MM.1S (cell line): ENCODE data around the gene PTGDS.

Experiments used
- DNase-seq: peaks from one replicate; pipeline ENCODE4 v3.0.0-alpha.2; 2015
- H2AFZ ChIP-seq: fragments of 300-600 bp; sonication (generic); 2 replicates; pipeline ENCODE4 v1.6.0; 2016; ENCODE audit warnings: antibody characterized with exemption, low read length
- H3F3A ChIP-seq: fragments of 300-600 bp; sonication (generic); 2 replicates; pipeline ENCODE4 v1.6.1; 2016; ENCODE audit warnings: mild to moderate bottlenecking, antibody characterized with exemption, low read length, moderate library complexity, mixed read lengths; ENCODE audit not compliant: insufficient read depth
- H3K27ac ChIP-seq: fragments of 300-600 bp; sonication (generic); 2 replicates; pipeline ENCODE4 v1.5.1; 2016; ENCODE audit warnings: mild to moderate bottlenecking, low read length
- H3K27me3 ChIP-seq: fragments of 300-600 bp; sonication (generic); replicated peaks from 2 replicates; pipeline ENCODE4 v1.6.0; 2016; ENCODE audit warnings: low read length; ENCODE audit not compliant: insufficient read depth
- H3K36me3 ChIP-seq: fragments of 300-600 bp; sonication (generic); replicated peaks from 2 replicates; pipeline ENCODE4 v1.6.1; 2016; ENCODE audit warnings: mild to moderate bottlenecking, low read length, mixed read lengths; ENCODE audit not compliant: insufficient read depth
- H3K4me1 ChIP-seq: fragments of 300-600 bp; sonication (generic); 2 replicates; pipeline ENCODE4 v1.6.1; 2016; ENCODE audit warnings: low read length, mixed read lengths
- H3K4me2 ChIP-seq: fragments of 300-600 bp; sonication (generic); 2 replicates; pipeline ENCODE4 v1.6.0; 2016; ENCODE audit warnings: low read depth, low read length
- H3K4me3 ChIP-seq: fragments of 300-600 bp; sonication (generic); 2 replicates; pipeline ENCODE4 v1.5.1; 2016; ENCODE audit warnings: low read length, mixed read lengths
- H3K79me2 ChIP-seq: fragments of 300-600 bp; sonication (generic); 2 replicates; pipeline ENCODE4 v1.6.1; 2016; ENCODE audit warnings: mixed run types, low read length, mixed read lengths
- H3K9ac ChIP-seq: fragments of 300-600 bp; sonication (generic); 2 replicates; pipeline ENCODE4 v1.6.1; 2016; ENCODE audit warnings: low read length, mixed read lengths
- H3K9me2 ChIP-seq: fragments of 300-600 bp; sonication (generic); replicated peaks from 2 replicates; pipeline ENCODE4 v1.6.1; 2016; ENCODE audit warnings: mild to moderate bottlenecking, low read length, mixed read lengths; ENCODE audit not compliant: insufficient read depth
- H3K9me3 ChIP-seq: fragments of 300-600 bp; sonication (generic); replicated peaks from 2 replicates; pipeline ENCODE4 v1.6.1; 2016; ENCODE audit warnings: mild to moderate bottlenecking, low read length, mixed read lengths; ENCODE audit not compliant: insufficient read depth
- H4K20me1 ChIP-seq: fragments of 300-600 bp; sonication (generic); 2 replicates; pipeline ENCODE4 v1.6.1; 2016; ENCODE audit warnings: mild to moderate bottlenecking, low read length, moderate library complexity, mixed read lengths; ENCODE audit not compliant: insufficient read depth
- CTCF ChIP-seq: fragments of 300-600 bp; sonication (generic); IDR thresholded peaks from 2 replicates; pipeline ENCODE4 v1.5.1; 2016; ENCODE audit warnings: antibody characterized with exemption, low read length, mixed read lengths
- EZH2 ChIP-seq: fragments of 300-600 bp; sonication (generic); optimal IDR thresholded peaks from 2 replicates; pipeline ENCODE3; 2017; ENCODE audit warnings: low read depth, mild to moderate bottlenecking, antibody characterized with exemption, low read length, mixed read lengths
- EZH2phosphoT487 ChIP-seq: fragments of 300-600 bp; sonication (generic); IDR thresholded peaks from 2 replicates; pipeline ENCODE4 v1.6.1; 2018; ENCODE audit warnings: antibody characterized with exemption, low read length

PTGDS gene

GRCh38 chr9:137026384-137026783 lies 49.1 kb downstream of the PTGDS start:
- Histone ChIP-seq H3K4me1 (peaks cover 12% of the 10 kb centered on the region), H3K4me3 (no peak overlapping the region), H3F3A (peaks cover 5% of the 10 kb centered on the region; the same call in 1 of the 2 replicates), H3K4me2 (no peak overlapping the region), H3K9me3 (no peaks in the 10 kb centered on the region), H3K36me3 (no peaks in the 10 kb centered on the region), H3K27ac (no peak overlapping the region), H3K9ac (no peak overlapping the region), H2AFZ (no peak overlapping the region), H3K9me2 (no peaks in the 10 kb centered on the region), H3K79me2 (no peaks in the 10 kb centered on the region), H4K20me1 (no peaks in the 10 kb centered on the region), H3K27me3 (peaks cover 44% of the 10 kb centered on the region)
- DNase-seq = no peak
- TF ChIP-seq CTCF (no peak), EZH2phosphoT487 (no peak), EZH2 (no peak)

- no peak for DNase-seq
- no peaks in the 10 kb centered on the region for H4K20me1 ChIP-seq
- no peak for TF ChIP-seq EZH2
- no peak for TF ChIP-seq CTCF
- peaks cover 49% of the 10 kb centered on the region for H3K27me3 ChIP-seq
- H3K4me1 ChIP-seq = peaks cover 12% of the 10 kb centered on the region
- no peaks in the 10 kb centered on the region for H3K79me2 ChIP-seq
- H3K4me3 ChIP-seq = no peak overlapping the region
- H3K9me2 ChIP-seq = no peaks in the 10 kb centered on the region
- no peak overlapping the region for H2AFZ ChIP-seq
- H3K36me3 ChIP-seq = no peaks in the 10 kb centered on the region
- H3K27ac ChIP-seq = no peak overlapping the region
- H3K4me2 ChIP-seq = no peak overlapping the region
- H3K9ac ChIP-seq = no peak overlapping the region
- peaks cover 5% of the 10 kb centered on the region; the same call in 1 of the 2 replicates for H3F3A ChIP-seq
- no peaks in the 10 kb centered on the region for H3K9me3 ChIP-seq
Observed at GRCh38 chr9:137026828-137027227, 49.5 kb downstream of the PTGDS start.

- no peak within 1 kb of the TSS for H3K27ac ChIP-seq
- TF ChIP-seq EZH2 (no peak), EZH2phosphoT487 (no peak), CTCF (no peak)
- H4K20me1 ChIP-seq = no peaks in the 10 kb centered on the region
- H3K9me2 ChIP-seq = no peaks in the 10 kb centered on the region
- no peak within 1 kb of the TSS for H3K9ac ChIP-seq
- DNase-seq = no peak
- H3K4me2 ChIP-seq = peak within 1 kb of the TSS; percentile 99
- H3K79me2 ChIP-seq = no peaks in the 10 kb centered on the region
- H3K9me3 ChIP-seq = no peaks in the 10 kb centered on the region
- H3K4me1 ChIP-seq = peaks cover 12% of the 10 kb centered on the region
- H2AFZ ChIP-seq = peak within 1 kb of the TSS; percentile 90
- peaks cover 57% of the 10 kb centered on the region for H3K27me3 ChIP-seq
- H3F3A ChIP-seq = peaks cover 5% of the 10 kb centered on the region; the same call in 1 of the 2 replicates
- peak within 1 kb of the TSS; percentile 65 for H3K4me3 ChIP-seq
- no peaks in the 10 kb centered on the region for H3K36me3 ChIP-seq
Observed at GRCh38 chr9:137027369-137028262, 50.3 kb downstream of the PTGDS start, which contains the start of gene ABCA2. ABCA2 (minus strand) TSS chr9:137028237; CDS start chr9:137028140, 97 bp downstream.
